Activated T-helper 1 cell treated with anti-CD3 and anti-CD28 coated beads, Interleukin-2, amount 50 U/mL, for 16 hours (primary cell): ENCODE data around the gene PRKCB.
"Not testable (repeated sequence)": the region's sequence is repeated elsewhere in the genome, so short reads cannot be mapped to it uniquely, and the experiment has no call there.

Experiments
- DNase-seq, 2 donors: peaks; one replicate each; pipeline ENCODE4 v3.0.0-alpha.2; 2020; ENCODE audit warnings: low read depth in 1 of 2, low spot score in 1 of 2

PRKCB gene

GRCh38 chr16:24075931-24076716, 240.3 kb downstream of the PRKCB start:
- no peak for DNase-seq

- no peak for DNase-seq
Measured at GRCh38 chr16:24077292-24077691, 241.5 kb downstream of the PRKCB start.

GRCh38 chr16:24077966-24078365, 242.2 kb downstream of the PRKCB start:
- DNase-seq = no peak

- DNase-seq = no peak
Measured at GRCh38 chr16:24085666-24086065, 249.9 kb downstream of the PRKCB start.

GRCh38 chr16:24087891-24088410, 252.2 kb downstream of the PRKCB start:
- no peak for DNase-seq

GRCh38 chr16:24088767-24089166, 253.0 kb downstream of the PRKCB start:
- no peak for DNase-seq

- no peak for DNase-seq
Measured at GRCh38 chr16:24091125-24091524, 255.3 kb downstream of the PRKCB start.

- DNase-seq = no peak
Measured at GRCh38 chr16:24093049-24093448, 257.3 kb downstream of the PRKCB start.

GRCh38 chr16:24094660-24095059, 258.9 kb downstream of the PRKCB start:
- no peak for DNase-seq

- DNase-seq = no peak
Measured at GRCh38 chr16:24098896-24099295, 263.1 kb downstream of the PRKCB start.

GRCh38 chr16:24101431-24101830, 265.6 kb downstream of the PRKCB start:
- DNase-seq = no peak

- DNase-seq = no peak
Measured at GRCh38 chr16:24102209-24102660, 266.5 kb downstream of the PRKCB start.

- not testable (repeated sequence) for DNase-seq
Measured at GRCh38 chr16:24105471-24105870, 269.7 kb downstream of the PRKCB start.

- DNase-seq = not testable (repeated sequence)
Measured at GRCh38 chr16:24108090-24108489, 272.3 kb downstream of the PRKCB start.

- DNase-seq = no peak
Measured at GRCh38 chr16:24111724-24112302, 276.0 kb downstream of the PRKCB start.

- no peak for DNase-seq
Measured at GRCh38 chr16:24113115-24113745, 277.4 kb downstream of the PRKCB start.

GRCh38 chr16:24114876-24115275, 279.1 kb downstream of the PRKCB start:
- no peak for DNase-seq

GRCh38 chr16:24116046-24116776, 280.4 kb downstream of the PRKCB start:
- no peak for DNase-seq

GRCh38 chr16:24116989-24117388, 281.2 kb downstream of the PRKCB start:
- DNase-seq = no peak

GRCh38 chr16:24117680-24118079, 281.9 kb downstream of the PRKCB start:
- no peak for DNase-seq

- no peak for DNase-seq
Measured at GRCh38 chr16:24118126-24118821, 282.5 kb downstream of the PRKCB start.
